Neutrophil (primary cell): ENCODE data around the gene WT1.

Experiments
- H3K27ac ChIP-seq: fragments of 200-600 bp; sonication (generic); 2 replicates; pipeline ENCODE4 v1.5.1; 2016; ENCODE audit warnings: mild to moderate bottlenecking, moderate library complexity
- H3K27me3 ChIP-seq: fragments of 200-600 bp; sonication (generic); 2 replicates; pipeline ENCODE4 v1.6.0; 2016; ENCODE audit warnings: mild to moderate bottlenecking
- H3K36me3 ChIP-seq: fragments of 200-600 bp; sonication (generic); 2 replicates; pipeline ENCODE4 v1.5.1; 2017
- H3K4me1 ChIP-seq, 2 experiments: fragments of 200-600 bp in 1 of 2; sonication (generic) in 1 of 2; 1 replicate in 1 of 2; 2 replicates in 1 of 2; pipeline versions ENCODE4 v1.5.1 to v1.6.1; 2013 to 2016; ENCODE audit warnings: low read depth in 1 of 2, low read length in 1 of 2, mild to moderate bottlenecking in 1 of 2, moderate library complexity in 1 of 2; ENCODE audit not compliant: control insufficient read depth in 1 of 2, insufficient read depth in 1 of 2
- H3K4me3 ChIP-seq, 2 experiments: fragments of 200-600 bp in 1 of 2; sonication (generic) in 1 of 2; 1 replicate in 1 of 2; 2 replicates in 1 of 2; pipeline ENCODE4 v1.5.1; 2013 to 2016; ENCODE audit warnings: low read depth in 1 of 2, low read length in 1 of 2, mild to moderate bottlenecking in 1 of 2, moderate library complexity in 1 of 2
- H3K9me3 ChIP-seq: fragments of 200-600 bp; sonication (generic); 2 replicates; pipeline ENCODE4 v1.5.1; 2016
- TF ChIP-seq, protein P1 (sequence below): fragments of 200-600 bp; sonication (generic); IDR thresholded peaks from 2 replicates; pipeline ENCODE4 v1.5.1; 2016; ENCODE audit warnings: antibody characterized with exemption

The WT1 gene

DNA sequence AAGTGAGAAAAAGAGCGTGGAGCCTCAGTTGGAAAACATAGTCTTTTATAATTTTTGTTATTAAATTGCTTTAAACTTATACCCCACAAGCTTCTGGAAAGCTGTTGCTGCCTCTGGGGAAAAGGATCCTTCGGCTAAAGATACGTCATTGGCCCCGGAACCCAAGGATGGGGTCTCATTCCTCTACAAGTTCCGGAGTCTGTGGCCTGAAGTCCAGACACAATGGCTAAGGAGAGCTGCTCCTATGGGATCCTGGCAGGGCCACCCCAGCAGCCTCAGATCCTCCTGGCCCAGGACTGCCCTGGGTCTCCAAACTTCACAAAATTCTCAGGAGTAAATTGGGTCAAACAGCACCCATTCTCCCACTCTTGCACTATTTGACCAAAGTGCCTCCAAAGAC lies 5.9 kb downstream of the WT1 start:
- H3K36me3 ChIP-seq, result no peaks in the 10 kb centered on the region
- H3K9me3 ChIP-seq, result no peaks in the 10 kb centered on the region
- H3K27me3 ChIP-seq, result peaks cover 100% of the 10 kb centered on the region
- no peak overlapping the region for H3K27ac ChIP-seq
- no peak overlapping the region for H3K4me3 ChIP-seq
- H3K4me1 ChIP-seq, result peaks cover 13 to 14% of the 10 kb centered on the region in 2 experiments
- TF ChIP-seq, protein P1, sequence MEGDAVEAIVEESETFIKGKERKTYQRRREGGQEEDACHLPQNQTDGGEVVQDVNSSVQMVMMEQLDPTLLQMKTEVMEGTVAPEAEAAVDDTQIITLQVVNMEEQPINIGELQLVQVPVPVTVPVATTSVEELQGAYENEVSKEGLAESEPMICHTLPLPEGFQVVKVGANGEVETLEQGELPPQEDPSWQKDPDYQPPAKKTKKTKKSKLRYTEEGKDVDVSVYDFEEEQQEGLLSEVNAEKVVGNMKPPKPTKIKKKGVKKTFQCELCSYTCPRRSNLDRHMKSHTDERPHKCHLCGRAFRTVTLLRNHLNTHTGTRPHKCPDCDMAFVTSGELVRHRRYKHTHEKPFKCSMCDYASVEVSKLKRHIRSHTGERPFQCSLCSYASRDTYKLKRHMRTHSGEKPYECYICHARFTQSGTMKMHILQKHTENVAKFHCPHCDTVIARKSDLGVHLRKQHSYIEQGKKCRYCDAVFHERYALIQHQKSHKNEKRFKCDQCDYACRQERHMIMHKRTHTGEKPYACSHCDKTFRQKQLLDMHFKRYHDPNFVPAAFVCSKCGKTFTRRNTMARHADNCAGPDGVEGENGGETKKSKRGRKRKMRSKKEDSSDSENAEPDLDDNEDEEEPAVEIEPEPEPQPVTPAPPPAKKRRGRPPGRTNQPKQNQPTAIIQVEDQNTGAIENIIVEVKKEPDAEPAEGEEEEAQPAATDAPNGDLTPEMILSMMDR, result no peak

DNA sequence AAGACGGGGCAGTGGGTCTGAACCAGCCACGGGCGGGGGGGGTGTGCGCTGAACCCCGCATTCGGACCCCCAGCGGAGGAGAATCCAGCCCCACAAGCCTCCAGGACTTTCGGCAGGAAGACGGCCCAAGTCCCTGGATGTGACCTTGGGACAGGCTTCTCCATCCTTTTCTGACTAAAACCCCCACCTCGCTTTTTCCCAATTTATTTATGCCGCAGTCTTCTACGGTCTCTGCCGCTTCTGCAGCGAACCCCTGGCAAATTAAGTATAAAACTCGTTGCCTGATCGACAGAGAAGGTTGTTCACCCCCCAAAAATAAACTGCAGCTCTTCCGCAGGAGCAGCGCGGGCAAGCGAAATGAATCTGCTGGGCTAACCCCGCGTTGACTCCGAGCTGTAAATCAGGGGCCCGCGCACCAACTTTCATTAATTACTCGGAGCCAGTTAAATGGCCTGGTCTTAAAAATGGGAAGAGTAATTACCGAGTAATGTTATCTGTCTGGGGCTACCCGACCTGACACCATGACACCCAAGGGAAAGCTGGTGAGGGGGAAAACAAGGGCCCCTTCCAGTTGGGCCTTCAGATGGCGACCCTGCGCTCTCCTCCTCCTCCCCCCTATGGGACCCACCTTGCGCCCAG lies 6.6 kb downstream of the WT1 start:
- Histone ChIP-seq H3K27ac (no peak overlapping the region), H3K4me1 (peaks cover 6 to 7% of the 10 kb centered on the region in 2 experiments), H3K36me3 (no peaks in the 10 kb centered on the region), H3K9me3 (no peaks in the 10 kb centered on the region), H3K4me3 (no peak overlapping the region), H3K27me3 (peaks cover 100% of the 10 kb centered on the region)
- TF ChIP-seq, protein P1, result no peak

DNA sequence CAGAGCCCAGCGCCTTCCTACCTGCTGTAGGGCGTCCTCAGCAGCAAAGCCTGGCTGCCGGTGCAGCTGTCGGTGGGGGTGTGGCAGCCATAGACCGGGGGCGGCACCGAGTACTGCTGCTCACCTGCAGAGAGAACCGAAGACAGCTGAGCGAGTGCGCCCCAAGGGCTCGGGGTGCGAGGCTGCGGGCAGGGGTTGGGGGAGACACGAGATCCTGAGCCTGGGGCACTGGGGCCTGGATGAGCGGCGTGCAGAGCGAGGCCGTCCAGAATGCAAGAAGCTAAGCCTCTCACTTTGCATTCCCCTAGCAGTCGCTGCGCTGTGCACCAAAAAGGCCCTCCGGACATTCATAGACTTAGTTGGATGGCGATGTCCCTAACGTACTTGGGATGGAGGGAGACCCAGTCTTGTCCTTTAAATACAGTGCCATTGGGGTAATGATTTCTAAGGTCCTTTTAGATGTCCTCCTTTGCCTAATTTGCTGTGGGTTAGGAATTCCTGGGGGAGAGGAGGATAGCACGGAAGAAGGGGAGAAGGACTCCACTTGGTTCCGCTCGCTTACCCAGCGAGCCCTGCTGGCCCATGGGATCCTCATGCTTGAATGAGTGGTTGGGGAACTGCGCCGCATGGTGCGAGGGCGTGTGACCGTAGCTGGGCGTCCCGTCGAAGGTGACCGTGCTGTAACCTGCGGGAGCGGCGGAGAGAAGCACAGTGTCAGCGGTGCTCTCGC lies 7.2 kb downstream of the WT1 start:
- H3K4me3 ChIP-seq, result no peak overlapping the region
- peaks cover 100% of the 10 kb centered on the region for H3K27me3 ChIP-seq
- H3K36me3 ChIP-seq, result no peaks in the 10 kb centered on the region
- H3K4me1 ChIP-seq, result peaks cover 0 to under 1% of the 10 kb centered on the region in 2 experiments
- TF ChIP-seq, protein P1, result no peak
- no peak overlapping the region for H3K27ac ChIP-seq
- H3K9me3 ChIP-seq, result no peaks in the 10 kb centered on the region

DNA sequence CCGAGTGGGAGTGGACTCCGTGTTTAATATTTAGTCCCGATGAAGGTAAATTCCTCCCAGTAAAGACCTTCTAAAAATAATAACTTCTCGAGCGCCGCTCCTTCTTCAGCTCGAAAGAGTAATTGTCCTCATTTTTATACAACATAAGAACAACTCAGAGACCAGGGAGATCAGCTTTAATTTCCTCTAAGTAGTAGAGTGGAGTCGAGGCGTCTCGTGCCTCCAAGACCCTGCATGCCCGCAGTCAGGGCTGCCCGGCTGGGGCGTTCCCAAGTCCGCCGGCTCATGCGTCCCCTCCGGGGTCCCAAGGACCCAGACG lies 7.8 kb downstream of the WT1 start:
- H3K36me3 ChIP-seq, result no peaks in the 10 kb centered on the region
- no peak overlapping the region for H3K27ac ChIP-seq
- no peaks in the 10 kb centered on the region for H3K4me1 ChIP-seq
- no peak overlapping the region for H3K4me3 ChIP-seq
- no peaks in the 10 kb centered on the region for H3K9me3 ChIP-seq
- TF ChIP-seq, protein P1, result no peak
- peaks cover 100% of the 10 kb centered on the region for H3K27me3 ChIP-seq

DNA sequence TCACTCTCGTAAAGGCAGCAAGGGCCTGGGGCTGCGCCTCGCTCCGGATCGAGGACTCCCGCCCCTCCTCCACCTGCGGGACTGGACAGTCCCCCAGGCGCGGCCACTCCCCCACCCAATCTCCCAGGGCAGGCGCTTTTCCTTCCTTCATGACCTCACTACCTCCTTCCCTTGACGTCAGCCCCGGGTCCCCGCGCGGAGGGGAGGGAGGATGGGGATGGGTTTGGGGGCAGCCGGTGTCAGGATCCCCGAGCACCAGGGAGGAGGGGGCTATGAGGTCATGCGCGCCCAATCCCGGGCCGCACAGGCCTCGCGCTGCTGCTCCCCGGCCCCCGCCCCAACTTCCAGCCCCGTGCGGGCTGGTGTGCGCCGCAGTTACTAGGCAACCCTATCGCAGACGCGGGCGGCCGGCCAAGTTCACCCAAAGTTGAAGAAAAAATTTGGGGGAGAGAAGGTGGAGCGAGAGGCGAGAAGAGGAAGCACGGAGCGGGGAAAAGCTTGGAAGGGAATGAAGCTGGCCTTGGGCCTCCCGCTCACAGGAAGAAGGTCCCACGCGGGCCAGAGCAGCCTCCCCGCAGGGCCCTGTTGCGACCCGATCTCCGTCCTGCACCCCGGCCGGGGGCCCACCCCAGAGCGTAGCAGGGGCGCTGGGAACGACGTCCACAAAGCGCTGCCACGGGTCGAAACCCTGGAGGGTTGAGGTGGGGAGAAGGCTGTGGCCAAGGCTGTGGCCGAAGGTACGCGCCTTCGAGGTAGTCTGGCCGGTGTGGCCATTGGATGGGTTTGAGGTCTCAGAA lies 8.3 kb downstream of the WT1 start:
- no peaks in the 10 kb centered on the region for H3K4me1 ChIP-seq
- H3K27me3 ChIP-seq, result peaks cover 100% of the 10 kb centered on the region
- no peaks in the 10 kb centered on the region for H3K36me3 ChIP-seq
- no peak overlapping the region for H3K27ac ChIP-seq
- no peak overlapping the region for H3K4me3 ChIP-seq
- TF ChIP-seq, protein P1, result no peak
- no peaks in the 10 kb centered on the region for H3K9me3 ChIP-seq
